Epithelial cell of proximal tubule (primary cell): Measurements from ENCODE around the gene SLAMF1. TPM values are rescaled to one million over a fixed set of nuclear protein-coding genes. Genes with fewer than 3 reads are reported as not detected.

Source experiments
- DNase-seq: peaks from one replicate; pipeline ENCODE4 v3.0.0-alpha.2; 2011; ENCODE audit warnings: low read depth
- H3K4me3 ChIP-seq: 2 replicates; pipeline ENCODE4 v1.5.1; 2011; ENCODE audit warnings: low read depth, mild to moderate bottlenecking, low read length
- total RNA-seq: library from RNA; depleted of rRNA; stranded (reverse); fragments of >200 nt; gene quantifications from 2 replicates; pipeline ENCODE4 v1.2.3, GENCODE V29; 2015
- TF ChIP-seq, protein P1 (sequence below): conservative IDR thresholded peaks from 2 replicates; pipeline ENCODE4 v1.5.1; 2012; ENCODE audit warnings: low read depth, mild to moderate bottlenecking, low read length

SLAMF1 gene
- total RNA-seq, 1 donor from 2014 or later = not detected

- TF ChIP-seq, protein P1, sequence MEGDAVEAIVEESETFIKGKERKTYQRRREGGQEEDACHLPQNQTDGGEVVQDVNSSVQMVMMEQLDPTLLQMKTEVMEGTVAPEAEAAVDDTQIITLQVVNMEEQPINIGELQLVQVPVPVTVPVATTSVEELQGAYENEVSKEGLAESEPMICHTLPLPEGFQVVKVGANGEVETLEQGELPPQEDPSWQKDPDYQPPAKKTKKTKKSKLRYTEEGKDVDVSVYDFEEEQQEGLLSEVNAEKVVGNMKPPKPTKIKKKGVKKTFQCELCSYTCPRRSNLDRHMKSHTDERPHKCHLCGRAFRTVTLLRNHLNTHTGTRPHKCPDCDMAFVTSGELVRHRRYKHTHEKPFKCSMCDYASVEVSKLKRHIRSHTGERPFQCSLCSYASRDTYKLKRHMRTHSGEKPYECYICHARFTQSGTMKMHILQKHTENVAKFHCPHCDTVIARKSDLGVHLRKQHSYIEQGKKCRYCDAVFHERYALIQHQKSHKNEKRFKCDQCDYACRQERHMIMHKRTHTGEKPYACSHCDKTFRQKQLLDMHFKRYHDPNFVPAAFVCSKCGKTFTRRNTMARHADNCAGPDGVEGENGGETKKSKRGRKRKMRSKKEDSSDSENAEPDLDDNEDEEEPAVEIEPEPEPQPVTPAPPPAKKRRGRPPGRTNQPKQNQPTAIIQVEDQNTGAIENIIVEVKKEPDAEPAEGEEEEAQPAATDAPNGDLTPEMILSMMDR = no peak
- DNase-seq = no peak
- no peak overlapping the region for H3K4me3 ChIP-seq
Measured at GRCh38 chr1:160624464-160624863, 22.4 kb downstream of the SLAMF1 start.

- H3K4me3 ChIP-seq = no peak overlapping the region
- TF ChIP-seq, protein P1 = no peak
- no peak for DNase-seq
Measured at GRCh38 chr1:160623862-160624261, 23.0 kb downstream of the SLAMF1 start.

DNA sequence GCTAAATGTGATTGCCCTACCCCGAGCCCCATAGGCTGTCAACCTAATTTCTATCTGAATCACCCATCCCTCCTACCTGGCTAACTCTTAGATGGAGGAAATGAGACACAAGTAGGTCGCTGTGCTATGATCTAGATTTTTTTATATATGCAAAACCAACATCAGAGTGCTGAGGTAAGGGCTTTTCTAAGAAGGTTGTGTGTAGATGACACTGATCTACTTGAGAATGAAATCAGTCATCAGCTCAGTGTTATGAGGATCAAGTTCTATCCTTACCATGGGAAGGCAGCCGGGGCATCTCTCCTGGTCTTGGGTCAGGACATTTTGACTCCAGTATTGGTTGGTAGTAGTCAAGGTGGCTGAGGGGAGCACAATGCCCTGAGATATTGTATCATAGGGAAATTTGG is 23.6 kb downstream of the SLAMF1 start:
- H3K4me3 ChIP-seq = no peak overlapping the region
- DNase-seq = no peak
- TF ChIP-seq, protein P1 = no peak

- DNase-seq = no peak
- TF ChIP-seq, protein P1 = no peak
- H3K4me3 ChIP-seq = no peak overlapping the region
Measured at GRCh38 chr1:160622501-160623226, 24.2 kb downstream of the SLAMF1 start.

DNA sequence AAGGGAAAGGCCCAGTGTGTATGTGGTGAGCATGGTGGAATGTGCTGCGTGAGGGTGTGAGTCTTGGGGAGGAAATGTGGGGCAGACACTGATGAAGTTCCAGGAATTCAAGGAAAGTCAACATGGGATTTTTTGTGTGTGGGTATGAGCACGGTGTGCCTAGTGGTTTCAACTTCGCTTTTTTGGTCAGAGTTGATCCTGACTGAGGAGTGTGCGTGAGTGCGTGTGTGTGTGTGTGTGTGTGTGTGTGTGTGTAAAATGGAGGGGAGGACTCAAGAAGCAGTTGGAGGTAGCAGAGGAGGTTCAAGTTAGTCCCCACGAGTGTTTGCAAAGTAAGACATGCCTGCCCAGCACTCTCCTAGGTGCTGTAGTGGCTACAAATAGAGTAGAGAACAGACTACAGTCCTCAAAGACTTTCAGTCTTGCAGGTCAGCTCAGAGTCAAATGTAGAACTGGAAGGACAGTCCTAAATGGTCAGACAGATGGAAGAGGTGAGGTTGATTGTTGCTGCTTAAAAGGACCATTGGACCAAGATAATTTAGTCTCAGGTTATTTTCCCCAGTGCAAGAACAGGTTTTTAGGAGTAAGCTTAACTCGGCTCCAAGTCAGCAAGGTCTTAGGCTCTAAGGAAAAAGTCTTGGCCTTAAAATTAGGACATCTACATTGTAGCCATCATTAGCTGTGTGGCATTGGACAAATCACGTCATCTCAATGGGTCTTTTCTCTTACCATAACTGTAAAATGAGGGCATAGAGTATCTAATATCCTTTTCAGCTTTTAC is 25.0 kb downstream of the SLAMF1 start:
- DNase-seq = no peak
- TF ChIP-seq, protein P1 = no peak
- no peak overlapping the region for H3K4me3 ChIP-seq

DNA sequence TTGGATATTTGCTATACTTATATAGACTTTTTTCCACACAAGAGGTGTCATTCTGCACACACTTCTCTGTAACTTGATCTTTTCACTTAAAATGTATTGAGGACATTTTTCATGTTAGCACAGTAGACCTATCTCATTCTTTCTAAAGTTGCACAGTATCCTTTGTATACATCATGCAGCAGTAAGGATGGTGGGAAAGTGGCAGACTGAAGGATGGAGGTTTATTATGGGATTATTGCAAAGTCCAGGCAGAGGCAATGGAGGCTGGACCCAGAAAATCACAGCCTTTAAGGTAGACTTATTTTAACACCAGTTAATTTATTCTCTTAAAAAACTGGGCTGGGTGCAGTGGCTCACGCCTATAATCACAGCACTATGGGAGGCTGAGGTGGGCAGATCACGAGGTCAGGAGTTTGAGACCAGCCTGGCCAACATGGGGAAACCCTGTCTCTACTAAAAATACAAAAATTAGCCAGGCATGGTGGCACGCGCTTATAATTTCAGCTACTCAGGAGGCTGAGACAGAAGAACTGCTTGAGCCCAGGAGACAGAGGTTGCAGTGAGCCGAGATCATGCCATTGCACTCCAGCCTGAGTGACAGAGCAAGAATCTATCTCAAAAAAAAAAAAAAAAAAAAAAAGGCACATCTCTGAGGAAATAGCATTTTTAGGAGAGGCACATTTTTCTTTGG is 25.8 kb downstream of the SLAMF1 start:
- DNase-seq = no peak
- no peak overlapping the region for H3K4me3 ChIP-seq
- TF ChIP-seq, protein P1 = no peak
